HepG2 (cell line): Measurements from ENCODE around the gene STAT1. TPM values are rescaled to one million over a fixed set of nuclear protein-coding genes. Genes with fewer than 3 reads are reported as not detected.

ENCODE experiments used
- CREB1 ChIP-seq, 2 experiments: fragments of 450-650 bp in 1 of 2; IDR thresholded peaks; 2 replicates each; pipeline ENCODE4 v1.6.1; 2016 to 2017; ENCODE audit warnings: control low read depth in 1 of 2, mild to moderate bottlenecking in 1 of 2, missing compliant biosample characterization in 1 of 2, missing genetic modification characterization in 1 of 2
- HMG20A ChIP-seq: IDR thresholded peaks from 2 replicates; pipeline ENCODE4 v1.6.1; 2016; ENCODE audit warnings: borderline replicate concordance
- HMG20B ChIP-seq: conservative IDR thresholded peaks from 2 replicates; pipeline ENCODE4 v1.6.1; 2016; ENCODE audit warnings: missing genetic modification reagents, missing compliant biosample characterization
- KMT2A ChIP-seq: sonication (generic); formaldehyde crosslinking; IDR thresholded peaks from 2 replicates; pipeline ENCODE4 v1.4.0; 2020; ENCODE audit warnings: missing genetic modification reagents
- RBM22 ChIP-seq: fragments of 200-400 bp; formaldehyde crosslinking; optimal IDR thresholded peaks from 2 replicates; pipeline ENCODE3; 2017; ENCODE audit warnings: mild to moderate bottlenecking, low read length, moderate library complexity
- RFX3 ChIP-seq: IDR thresholded peaks from 2 replicates; pipeline ENCODE4 v1.6.1; 2016; ENCODE audit warnings: missing biosample characterization, missing genetic modification reagents
- SIN3A ChIP-seq: IDR thresholded peaks from 2 replicates; pipeline ENCODE4 v1.6.1; 2011; ENCODE audit warnings: low read depth, mild to moderate bottlenecking, control low read depth, low read length, borderline replicate concordance
- SMYD3 ChIP-seq: sonication (generic); formaldehyde crosslinking; IDR thresholded peaks from 2 replicates; pipeline ENCODE4 v1.8.1; 2023; ENCODE audit warnings: mild to moderate bottlenecking, missing genetic modification reagents
- TARDBP ChIP-seq: sonication (generic); formaldehyde crosslinking; IDR thresholded peaks from 2 replicates; pipeline ENCODE4 v1.8.0; 2022; ENCODE audit warnings: mild to moderate bottlenecking, missing genetic modification reagents
- TBX3 ChIP-seq: fragments of 450-650 bp; IDR thresholded peaks from 2 replicates; pipeline ENCODE4 v1.6.1; 2017; ENCODE audit warnings: antibody characterized with exemption, mild to moderate bottlenecking, inconsistent platforms, borderline replicate concordance
- ZNF430 ChIP-seq: sonication (generic); formaldehyde crosslinking; IDR thresholded peaks from 2 replicates; pipeline ENCODE4 v1.9.0; 2021; ENCODE audit warnings: mild to moderate bottlenecking, missing genetic modification reagents
- ZNF550 ChIP-seq: sonication (generic); formaldehyde crosslinking; IDR thresholded peaks from 2 replicates; pipeline ENCODE4 v1.4.0; 2020; ENCODE audit warnings: mild to moderate bottlenecking, missing genetic modification reagents, borderline replicate concordance
- ZNF703 ChIP-seq: sonication (generic); formaldehyde crosslinking; IDR thresholded peaks from 2 replicates; pipeline ENCODE4 v1.5.1; 2020; ENCODE audit warnings: missing genetic modification reagents, mild to moderate bottlenecking, moderate library complexity, borderline replicate concordance
- ZZZ3 ChIP-seq: sonication (generic); formaldehyde crosslinking; IDR thresholded peaks from 2 replicates; pipeline ENCODE4 v1.4.0; 2020; ENCODE audit warnings: missing genetic modification reagents, mild to moderate bottlenecking, borderline replicate concordance
- polyA plus RNA-seq, 8 experiments: library from polyadenylated mRNA; depleted of rRNA in 3 of 8; stranded (reverse) in 7 of 8; unstranded in 1 of 8; fragments of >200 nt; fragmentation: Illumina TruSeq in 4 of 8; extraction: Trizol in 4 of 8; gene quantifications; 2 replicates each; pipeline versions ENCODE4 v1.2.1 to v1.2.3, GENCODE V29; 2011 to 2016; ENCODE audit warnings: low read depth in 4 of 8, missing spikeins in 1 of 8, mixed read lengths in 1 of 8; ENCODE audit not compliant: insufficient read depth in 1 of 8
- total RNA-seq, 5 experiments: library from RNA; depleted of rRNA; stranded (reverse); fragments of >200 nt; fragmentation: Illumina TruSeq; extraction: Trizol; gene quantifications; 2 replicates each; pipeline ENCODE4 v1.2.3, GENCODE V29; 2016; ENCODE audit warnings: low read depth in 1 of 5
- TF ChIP-seq, protein P1 (sequence below): fragments of 450-650 bp; IDR thresholded peaks from 2 replicates; pipeline ENCODE4 v1.6.1; 2016
- TF ChIP-seq, protein P2 (sequence below), 2 experiments: sonication (generic) in 1 of 2; formaldehyde crosslinking in 1 of 2; IDR thresholded peaks; 2 replicates each; pipeline versions ENCODE4 v1.5.1 to v1.6.1; 2011 to 2020; ENCODE audit warnings: borderline replicate concordance in 1 of 2, low read depth in 1 of 2, low read length in 1 of 2, mild to moderate bottlenecking in 1 of 2, missing genetic modification reagents in 1 of 2, moderate library complexity in 1 of 2
- TF ChIP-seq, protein P3 (sequence below): IDR thresholded peaks from 2 replicates; pipeline ENCODE4 v1.6.1; 2016
- TF ChIP-seq, protein P4 (sequence below): sonication (generic); formaldehyde crosslinking; IDR thresholded peaks from 2 replicates; pipeline ENCODE4 v1.4.0; 2020; ENCODE audit warnings: mild to moderate bottlenecking, missing genetic modification reagents
- TF ChIP-seq, protein P5 (sequence below): sonication (generic); formaldehyde crosslinking; IDR thresholded peaks from 2 replicates; pipeline ENCODE4 v1.4.0; 2020; ENCODE audit warnings: missing genetic modification reagents

Gene STAT1
- total and polyA plus RNA-seq, 2 of the 13 experiments (the other 11 are each of a cell fraction or from before 2014, with no cell fraction given): 21.8 to 59.6 TPM

DNA sequence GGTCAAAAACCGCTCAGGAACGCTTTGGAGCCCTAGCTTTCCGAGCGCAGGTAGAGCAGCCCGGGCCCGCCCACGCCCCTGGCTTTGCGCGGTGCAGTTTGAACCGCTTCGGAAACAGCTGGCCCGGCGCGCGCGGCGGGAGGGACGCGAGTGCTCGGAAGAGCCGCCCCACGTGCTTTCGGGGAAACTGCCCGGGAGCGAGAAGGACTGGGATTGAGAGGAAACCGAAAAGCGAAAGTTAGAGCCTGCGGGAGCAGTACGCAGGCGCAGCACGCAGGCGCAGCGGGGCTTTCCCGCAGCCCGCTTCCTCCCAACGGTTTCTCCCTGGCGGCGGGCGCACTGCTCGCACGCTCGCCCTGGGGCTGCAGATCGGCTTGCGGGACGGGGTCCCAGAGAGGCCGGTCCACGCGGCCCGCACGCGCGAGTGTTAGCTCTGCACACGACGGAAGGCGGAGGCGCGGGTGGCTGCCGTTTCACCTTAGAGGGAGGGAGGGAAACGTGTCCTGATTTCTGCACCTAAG lies 6.3 kb upstream of the STAT1 start (continued):
- TF ChIP-seq, protein P1, sequence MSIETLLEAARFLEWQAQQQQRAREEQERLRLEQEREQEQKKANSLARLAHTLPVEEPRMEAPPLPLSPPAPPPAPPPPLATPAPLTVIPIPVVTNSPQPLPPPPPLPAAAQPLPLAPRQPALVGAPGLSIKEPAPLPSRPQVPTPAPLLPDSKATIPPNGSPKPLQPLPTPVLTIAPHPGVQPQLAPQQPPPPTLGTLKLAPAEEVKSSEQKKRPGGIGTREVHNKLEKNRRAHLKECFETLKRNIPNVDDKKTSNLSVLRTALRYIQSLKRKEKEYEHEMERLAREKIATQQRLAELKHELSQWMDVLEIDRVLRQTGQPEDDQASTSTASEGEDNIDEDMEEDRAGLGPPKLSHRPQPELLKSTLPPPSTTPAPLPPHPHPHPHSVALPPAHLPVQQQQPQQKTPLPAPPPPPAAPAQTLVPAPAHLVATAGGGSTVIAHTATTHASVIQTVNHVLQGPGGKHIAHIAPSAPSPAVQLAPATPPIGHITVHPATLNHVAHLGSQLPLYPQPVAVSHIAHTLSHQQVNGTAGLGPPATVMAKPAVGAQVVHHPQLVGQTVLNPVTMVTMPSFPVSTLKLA: peak; percentile 99
- TF ChIP-seq SMYD3 (CRISPR knock-in tag): peak; percentile 99
- TF ChIP-seq ZNF430: peak; percentile 95
- TF ChIP-seq HMG20B (CRISPR knock-in tag): peak; percentile 94
- TF ChIP-seq CREB1 (IDR thresholded peaks at IDR 0.05): peak; percentile 80
- peak; percentile 87 for TF ChIP-seq CREB1 (CRISPR knock-in tag; IDR thresholded peaks at IDR 0.05)
- TF ChIP-seq RBM22: no peak
- peak; percentile 89; the same call in 1 of the 2 replicates for TF ChIP-seq ZZZ3 (CRISPR knock-in tag)
- TF ChIP-seq ZNF550 (CRISPR knock-in tag): peak; percentile 100
- peak; percentile 92 for TF ChIP-seq HMG20A (CRISPR knock-in tag)
- TF ChIP-seq, protein P2, sequence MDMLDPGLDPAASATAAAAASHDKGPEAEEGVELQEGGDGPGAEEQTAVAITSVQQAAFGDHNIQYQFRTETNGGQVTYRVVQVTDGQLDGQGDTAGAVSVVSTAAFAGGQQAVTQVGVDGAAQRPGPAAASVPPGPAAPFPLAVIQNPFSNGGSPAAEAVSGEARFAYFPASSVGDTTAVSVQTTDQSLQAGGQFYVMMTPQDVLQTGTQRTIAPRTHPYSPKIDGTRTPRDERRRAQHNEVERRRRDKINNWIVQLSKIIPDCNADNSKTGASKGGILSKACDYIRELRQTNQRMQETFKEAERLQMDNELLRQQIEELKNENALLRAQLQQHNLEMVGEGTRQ (IDR thresholded peaks at IDR 0.05; ENCODE audit: low read depth, low read length): peak; percentile 90
- TF ChIP-seq, protein P2 (CRISPR knock-in tag; IDR thresholded peaks at IDR 0.05; ENCODE audit: borderline replicate concordance): peak; percentile 96
- TF ChIP-seq, protein P3, sequence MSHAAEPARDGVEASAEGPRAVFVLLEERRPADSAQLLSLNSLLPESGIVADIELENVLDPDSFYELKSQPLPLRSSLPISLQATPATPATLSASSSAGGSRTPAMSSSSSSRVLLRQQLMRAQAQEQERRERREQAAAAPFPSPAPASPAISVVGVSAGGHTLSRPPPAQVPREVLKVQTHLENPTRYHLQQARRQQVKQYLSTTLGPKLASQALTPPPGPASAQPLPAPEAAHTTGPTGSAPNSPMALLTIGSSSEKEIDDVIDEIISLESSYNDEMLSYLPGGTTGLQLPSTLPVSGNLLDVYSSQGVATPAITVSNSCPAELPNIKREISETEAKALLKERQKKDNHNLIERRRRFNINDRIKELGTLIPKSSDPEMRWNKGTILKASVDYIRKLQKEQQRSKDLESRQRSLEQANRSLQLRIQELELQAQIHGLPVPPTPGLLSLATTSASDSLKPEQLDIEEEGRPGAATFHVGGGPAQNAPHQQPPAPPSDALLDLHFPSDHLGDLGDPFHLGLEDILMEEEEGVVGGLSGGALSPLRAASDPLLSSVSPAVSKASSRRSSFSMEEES (CRISPR knock-in tag): peak; percentile 100
- TF ChIP-seq, protein P4, sequence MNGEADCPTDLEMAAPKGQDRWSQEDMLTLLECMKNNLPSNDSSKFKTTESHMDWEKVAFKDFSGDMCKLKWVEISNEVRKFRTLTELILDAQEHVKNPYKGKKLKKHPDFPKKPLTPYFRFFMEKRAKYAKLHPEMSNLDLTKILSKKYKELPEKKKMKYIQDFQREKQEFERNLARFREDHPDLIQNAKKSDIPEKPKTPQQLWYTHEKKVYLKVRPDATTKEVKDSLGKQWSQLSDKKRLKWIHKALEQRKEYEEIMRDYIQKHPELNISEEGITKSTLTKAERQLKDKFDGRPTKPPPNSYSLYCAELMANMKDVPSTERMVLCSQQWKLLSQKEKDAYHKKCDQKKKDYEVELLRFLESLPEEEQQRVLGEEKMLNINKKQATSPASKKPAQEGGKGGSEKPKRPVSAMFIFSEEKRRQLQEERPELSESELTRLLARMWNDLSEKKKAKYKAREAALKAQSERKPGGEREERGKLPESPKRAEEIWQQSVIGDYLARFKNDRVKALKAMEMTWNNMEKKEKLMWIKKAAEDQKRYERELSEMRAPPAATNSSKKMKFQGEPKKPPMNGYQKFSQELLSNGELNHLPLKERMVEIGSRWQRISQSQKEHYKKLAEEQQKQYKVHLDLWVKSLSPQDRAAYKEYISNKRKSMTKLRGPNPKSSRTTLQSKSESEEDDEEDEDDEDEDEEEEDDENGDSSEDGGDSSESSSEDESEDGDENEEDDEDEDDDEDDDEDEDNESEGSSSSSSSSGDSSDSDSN (CRISPR knock-in tag): peak; percentile 97
- TF ChIP-seq TARDBP (CRISPR knock-in tag): peak; percentile 100
- no peak; the same call in 1 of the 2 replicates for TF ChIP-seq TBX3
- TF ChIP-seq, protein P5, sequence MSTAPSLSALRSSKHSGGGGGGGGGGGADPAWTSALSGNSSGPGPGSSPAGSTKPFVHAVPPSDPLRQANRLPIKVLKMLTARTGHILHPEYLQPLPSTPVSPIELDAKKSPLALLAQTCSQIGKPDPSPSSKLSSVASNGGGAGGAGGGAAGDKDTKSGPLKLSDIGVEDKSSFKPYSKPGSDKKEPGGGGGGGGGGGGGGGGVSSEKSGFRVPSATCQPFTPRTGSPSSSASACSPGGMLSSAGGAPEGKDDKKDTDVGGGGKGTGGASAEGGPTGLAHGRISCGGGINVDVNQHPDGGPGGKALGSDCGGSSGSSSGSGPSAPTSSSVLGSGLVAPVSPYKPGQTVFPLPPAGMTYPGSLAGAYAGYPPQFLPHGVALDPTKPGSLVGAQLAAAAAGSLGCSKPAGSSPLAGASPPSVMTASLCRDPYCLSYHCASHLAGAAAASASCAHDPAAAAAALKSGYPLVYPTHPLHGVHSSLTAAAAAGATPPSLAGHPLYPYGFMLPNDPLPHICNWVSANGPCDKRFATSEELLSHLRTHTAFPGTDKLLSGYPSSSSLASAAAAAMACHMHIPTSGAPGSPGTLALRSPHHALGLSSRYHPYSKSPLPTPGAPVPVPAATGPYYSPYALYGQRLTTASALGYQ (CRISPR knock-in tag): peak; percentile 99
- peak; percentile 100 for TF ChIP-seq SIN3A
- peak; percentile 85; the same call in 1 of the 2 replicates for TF ChIP-seq ZNF703 (CRISPR knock-in tag)
- 0 out of 2 replicates have a peak, but pooled peaks have one; percentile 55 for TF ChIP-seq RFX3 (CRISPR knock-in tag)
- TF ChIP-seq KMT2A: peak; percentile 100
